HEK293 (cell line): ENCODE data around the gene CETP.

Experiments used
- BCL11B ChIP-seq: fragments of 450-650 bp; formaldehyde crosslinking; IDR thresholded peaks from 2 replicates; pipeline ENCODE4 v1.5.1; 2016; ENCODE audit warnings: low read depth, missing biosample characterization, missing genetic modification characterization
- HOXC10 ChIP-seq: sonication (generic); formaldehyde crosslinking; IDR thresholded peaks from 2 replicates; pipeline ENCODE4 v1.8.1; 2023; ENCODE audit warnings: mild to moderate bottlenecking, missing genetic modification reagents
- OSR2 ChIP-seq: fragments of 450-650 bp; formaldehyde crosslinking; IDR thresholded peaks from 2 replicates; pipeline ENCODE4 v1.5.1; 2016; ENCODE audit warnings: missing biosample characterization, missing genetic modification characterization
- SP3 ChIP-seq: fragments of 450-650 bp; formaldehyde crosslinking; IDR thresholded peaks from 2 replicates; pipeline ENCODE4 v1.5.1; 2016; ENCODE audit warnings: missing biosample characterization, missing genetic modification characterization
- TSHZ1 ChIP-seq: fragments of 450-650 bp; formaldehyde crosslinking; IDR thresholded peaks from 2 replicates; pipeline ENCODE4 v1.5.1; 2016; ENCODE audit warnings: missing biosample characterization, missing genetic modification characterization, borderline replicate concordance
- YY1 ChIP-seq: fragments of 450-650 bp; formaldehyde crosslinking; IDR thresholded peaks from 2 replicates; pipeline ENCODE4 v1.5.1; 2018; ENCODE audit warnings: missing biosample characterization, missing genetic modification characterization
- ZNF121 ChIP-seq: fragments of 450-650 bp; formaldehyde crosslinking; IDR thresholded peaks from 2 replicates; pipeline ENCODE4 v1.5.1; 2016; ENCODE audit warnings: missing biosample characterization, missing genetic modification characterization
- ZNF558 ChIP-seq: fragments of 450-650 bp; formaldehyde crosslinking; IDR thresholded peaks from 2 replicates; pipeline ENCODE4 v1.5.1; 2016; ENCODE audit warnings: missing biosample characterization, missing genetic modification characterization
- ZNF658 ChIP-seq: fragments of 450-650 bp; formaldehyde crosslinking; IDR thresholded peaks from 2 replicates; pipeline ENCODE4; 2016; ENCODE audit warnings: missing biosample characterization, missing genetic modification characterization
- ZSCAN18 ChIP-seq: fragments of 450-650 bp; formaldehyde crosslinking; IDR thresholded peaks from 2 replicates; pipeline ENCODE4 v1.5.1; 2016; ENCODE audit warnings: missing biosample characterization, missing genetic modification characterization
- TF ChIP-seq, protein P1 (sequence below): fragments of 450-650 bp; formaldehyde crosslinking; IDR thresholded peaks from 2 replicates; pipeline ENCODE4 v1.5.1; 2016; ENCODE audit warnings: missing biosample characterization, missing genetic modification characterization

DNA sequence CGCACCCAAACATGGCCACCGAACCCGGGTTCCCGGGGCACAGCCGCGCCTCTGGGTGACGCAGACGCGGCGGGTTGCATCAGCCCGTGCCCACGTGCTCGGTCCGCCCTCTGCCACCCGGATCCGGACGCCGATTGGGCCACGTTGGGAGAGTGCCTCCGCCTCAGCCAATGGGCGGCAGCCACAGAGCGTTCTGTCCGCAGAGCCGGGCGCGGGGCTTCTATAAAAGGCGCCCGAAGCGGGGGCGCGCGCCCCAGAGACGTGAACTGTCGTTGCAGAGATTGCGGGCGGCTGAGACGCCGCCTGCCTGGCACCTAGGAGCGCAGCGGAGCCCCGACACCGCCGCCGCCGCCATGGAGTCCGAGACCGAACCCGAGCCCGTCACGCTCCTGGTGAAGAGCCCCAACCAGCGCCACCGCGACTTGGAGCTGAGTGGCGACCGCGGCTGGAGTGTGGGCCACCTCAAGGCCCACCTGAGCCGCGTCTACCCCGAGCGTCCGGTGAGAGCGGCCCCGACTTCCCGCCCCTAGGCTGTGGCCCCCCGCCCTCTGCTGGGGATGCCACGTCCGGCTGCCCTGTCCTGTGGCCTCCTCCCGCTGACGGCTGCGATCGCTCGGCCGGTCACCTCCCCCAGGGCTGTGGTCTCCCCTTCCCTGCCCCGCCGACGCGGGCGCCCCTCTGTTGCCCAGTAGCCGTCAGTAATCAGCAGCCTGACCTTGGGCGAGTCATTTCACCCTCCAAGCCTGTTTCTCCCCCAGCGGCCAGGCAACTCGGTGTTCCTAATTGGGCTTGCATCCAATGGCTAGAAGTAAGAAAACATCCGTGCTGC is 29.6 kb upstream of the CETP start, which contains the start of gene HERPUD1:
- TF ChIP-seq, protein P1, sequence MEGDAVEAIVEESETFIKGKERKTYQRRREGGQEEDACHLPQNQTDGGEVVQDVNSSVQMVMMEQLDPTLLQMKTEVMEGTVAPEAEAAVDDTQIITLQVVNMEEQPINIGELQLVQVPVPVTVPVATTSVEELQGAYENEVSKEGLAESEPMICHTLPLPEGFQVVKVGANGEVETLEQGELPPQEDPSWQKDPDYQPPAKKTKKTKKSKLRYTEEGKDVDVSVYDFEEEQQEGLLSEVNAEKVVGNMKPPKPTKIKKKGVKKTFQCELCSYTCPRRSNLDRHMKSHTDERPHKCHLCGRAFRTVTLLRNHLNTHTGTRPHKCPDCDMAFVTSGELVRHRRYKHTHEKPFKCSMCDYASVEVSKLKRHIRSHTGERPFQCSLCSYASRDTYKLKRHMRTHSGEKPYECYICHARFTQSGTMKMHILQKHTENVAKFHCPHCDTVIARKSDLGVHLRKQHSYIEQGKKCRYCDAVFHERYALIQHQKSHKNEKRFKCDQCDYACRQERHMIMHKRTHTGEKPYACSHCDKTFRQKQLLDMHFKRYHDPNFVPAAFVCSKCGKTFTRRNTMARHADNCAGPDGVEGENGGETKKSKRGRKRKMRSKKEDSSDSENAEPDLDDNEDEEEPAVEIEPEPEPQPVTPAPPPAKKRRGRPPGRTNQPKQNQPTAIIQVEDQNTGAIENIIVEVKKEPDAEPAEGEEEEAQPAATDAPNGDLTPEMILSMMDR (tag by site-specific recombination) = peak; percentile 74
- TF ChIP-seq TSHZ1 (tag by site-specific recombination) (no peak), BCL11B (tag by site-specific recombination) (peak; percentile 21; the same call in 1 of the 2 replicates), YY1 (tag by site-specific recombination) (no peak; the same call in 1 of the 2 replicates), ZNF658 (tag by site-specific recombination) (no peak), OSR2 (tag by site-specific recombination) (no peak), ZNF558 (tag by site-specific recombination) (no peak), ZSCAN18 (no peak), HOXC10 (CRISPR knock-in tag) (no peak), ZNF121 (tag by site-specific recombination) (0 out of 2 replicates have a peak, but pooled peaks have one; percentile 37), SP3 (peak; percentile 54)
